ENCODE data around the gene GIPC1. TPM values are rescaled to one million over a fixed set of nuclear protein-coding genes. Genes with fewer than 3 reads are reported as not detected.

The GIPC1 gene
- total and polyA plus RNA-seq, 2 of the 4 experiments (the other 2 are of a cell fraction): 74.2 to 133 TPM

DNA sequence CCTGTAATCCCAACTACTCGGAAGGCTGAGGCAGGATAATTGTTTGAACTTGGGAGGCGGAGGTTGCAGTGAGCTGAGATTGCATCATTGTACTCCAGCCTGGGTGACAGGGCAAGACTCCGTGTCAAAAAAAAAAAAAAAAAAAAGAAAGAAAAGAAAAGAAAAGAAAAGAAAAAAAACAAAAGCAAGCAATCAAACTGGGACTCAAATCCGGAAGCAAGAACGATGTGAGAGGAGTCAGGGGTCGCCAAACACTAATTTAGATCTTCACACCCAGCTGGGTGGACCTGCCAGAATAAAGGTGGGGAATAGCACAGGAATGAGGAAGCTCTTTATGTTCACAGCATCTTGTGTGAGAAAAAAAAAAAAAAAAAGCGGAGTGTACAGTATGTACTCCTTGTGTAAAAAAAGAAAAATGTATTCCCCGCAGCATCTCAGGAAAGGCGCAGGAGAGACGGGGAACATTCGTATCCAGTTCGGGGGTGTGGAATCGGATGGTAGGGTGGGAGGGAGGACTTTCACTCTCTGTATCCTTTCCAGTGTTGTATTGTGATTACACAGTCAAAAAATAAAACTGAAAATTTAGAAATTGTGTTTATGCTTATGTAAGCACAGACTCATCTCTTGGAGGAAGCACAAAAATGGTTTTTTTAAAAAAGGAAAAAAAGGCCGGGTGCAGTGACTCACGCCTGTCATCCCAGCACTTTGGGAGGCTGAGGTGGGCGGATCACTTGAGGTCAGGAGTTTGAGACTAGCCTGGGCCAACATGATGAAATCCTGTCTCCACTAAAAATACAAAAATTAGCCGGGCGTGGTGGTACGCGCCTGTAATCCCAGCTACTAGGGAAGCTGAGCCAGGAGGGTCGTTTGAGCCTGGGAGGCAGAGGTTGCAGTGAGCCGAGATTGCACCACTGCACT lies 14.6 kb upstream of the GIPC1 start (continued):
- TF ChIP-seq, protein P1, sequence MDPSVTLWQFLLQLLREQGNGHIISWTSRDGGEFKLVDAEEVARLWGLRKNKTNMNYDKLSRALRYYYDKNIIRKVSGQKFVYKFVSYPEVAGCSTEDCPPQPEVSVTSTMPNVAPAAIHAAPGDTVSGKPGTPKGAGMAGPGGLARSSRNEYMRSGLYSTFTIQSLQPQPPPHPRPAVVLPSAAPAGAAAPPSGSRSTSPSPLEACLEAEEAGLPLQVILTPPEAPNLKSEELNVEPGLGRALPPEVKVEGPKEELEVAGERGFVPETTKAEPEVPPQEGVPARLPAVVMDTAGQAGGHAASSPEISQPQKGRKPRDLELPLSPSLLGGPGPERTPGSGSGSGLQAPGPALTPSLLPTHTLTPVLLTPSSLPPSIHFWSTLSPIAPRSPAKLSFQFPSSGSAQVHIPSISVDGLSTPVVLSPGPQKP (IDR thresholded peaks at IDR 0.05; ENCODE audit: borderline replicate concordance, low read depth, low read length): no peak
- no peak for TF ChIP-seq SMC3 (IDR thresholded peaks at IDR 0.05; ENCODE audit: low read depth, low read length)
